ENCODE results near the gene CCSER1.

CCSER1 gene

DNA sequence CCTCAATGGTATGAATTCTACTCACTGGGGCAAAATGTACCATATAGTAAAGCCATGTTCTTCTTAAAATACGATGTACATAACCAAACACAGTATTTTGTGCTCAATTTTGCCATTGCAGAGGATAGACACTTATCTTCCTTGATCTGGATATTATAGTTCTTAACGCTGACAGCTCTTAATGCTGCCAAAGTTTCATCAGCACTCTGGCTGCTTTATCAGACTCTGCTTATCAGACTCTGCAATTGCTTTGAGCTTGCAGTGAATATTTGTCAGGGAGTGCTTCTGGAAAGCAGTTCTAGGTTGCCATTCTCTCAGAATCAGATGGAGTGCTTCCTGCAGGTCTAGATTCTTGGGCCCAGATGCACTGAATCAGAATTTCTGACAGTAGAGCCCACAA, 863.1 kb downstream of the CCSER1 start:
- no peak for DNase-seq

DNA sequence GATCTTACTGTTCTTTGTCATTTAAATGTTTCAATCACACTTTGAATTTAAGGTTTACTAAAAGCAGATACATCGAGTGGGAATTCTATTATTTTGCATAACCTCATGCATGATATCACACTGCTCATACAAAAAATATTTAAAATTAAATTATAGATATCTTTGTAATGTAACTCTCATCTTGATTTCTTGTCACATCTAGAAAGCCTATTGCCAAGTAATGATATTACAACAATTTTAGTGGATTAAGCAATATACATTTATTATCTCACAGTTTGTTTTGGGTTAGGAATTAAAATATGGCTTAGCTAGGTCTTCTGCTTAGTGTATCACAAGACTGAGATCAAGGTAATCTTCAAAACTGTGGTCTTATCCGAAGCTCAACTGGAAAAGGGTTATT, 865.0 kb downstream of the CCSER1 start:
- DNase-seq: no peak

DNA sequence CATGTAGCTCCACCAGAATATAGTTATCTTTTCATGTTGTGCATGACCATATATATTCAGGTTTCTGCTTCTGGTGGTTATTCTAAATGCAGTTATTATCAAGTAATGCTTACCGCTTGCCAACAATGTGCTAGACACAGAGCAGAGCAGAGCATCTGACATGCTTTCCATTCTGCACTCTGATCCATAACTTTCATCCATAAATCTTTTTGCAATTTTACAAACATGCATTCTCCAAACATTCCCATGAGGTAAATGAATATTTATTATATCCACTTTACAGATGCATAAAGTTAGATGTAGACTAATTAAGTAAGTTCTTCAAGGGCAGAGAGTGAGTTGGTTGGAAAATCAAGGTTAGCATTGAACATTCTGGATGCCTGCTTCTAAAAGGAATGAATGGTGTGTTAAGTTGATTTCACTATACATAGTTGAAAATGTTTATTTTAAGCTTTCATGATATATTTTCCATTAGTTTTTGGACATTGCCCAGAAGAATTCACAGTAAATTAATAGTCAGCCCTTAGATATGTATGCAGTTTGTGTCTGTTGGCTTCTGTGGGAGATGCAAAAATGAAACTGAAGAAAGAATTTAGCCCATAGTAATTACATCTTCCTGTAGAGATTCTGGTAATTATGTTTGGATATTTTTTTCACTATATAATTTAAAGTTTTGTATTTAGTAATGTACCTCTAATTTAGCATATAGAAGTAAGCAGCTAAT, 867.8 kb downstream of the CCSER1 start:
- no peak for DNase-seq

DNA sequence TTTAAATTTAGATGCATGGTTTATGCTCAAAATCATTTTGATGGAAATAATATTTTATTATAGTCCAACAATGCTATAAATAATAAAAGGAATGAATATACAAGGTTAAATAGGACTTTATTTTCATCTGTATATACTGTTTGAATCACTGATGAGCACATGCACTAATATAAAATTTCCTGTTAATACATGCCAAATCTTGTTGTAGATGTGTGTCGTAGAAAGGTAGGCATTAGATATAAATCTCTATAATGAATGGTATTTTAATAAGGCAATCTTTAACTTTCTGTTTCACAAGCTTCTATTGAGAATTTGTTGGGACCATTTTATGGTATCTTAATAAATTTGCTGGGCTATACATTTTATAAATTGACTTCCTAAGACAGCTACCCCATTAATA, 868.8 kb downstream of the CCSER1 start:
- no peak for DNase-seq

DNA sequence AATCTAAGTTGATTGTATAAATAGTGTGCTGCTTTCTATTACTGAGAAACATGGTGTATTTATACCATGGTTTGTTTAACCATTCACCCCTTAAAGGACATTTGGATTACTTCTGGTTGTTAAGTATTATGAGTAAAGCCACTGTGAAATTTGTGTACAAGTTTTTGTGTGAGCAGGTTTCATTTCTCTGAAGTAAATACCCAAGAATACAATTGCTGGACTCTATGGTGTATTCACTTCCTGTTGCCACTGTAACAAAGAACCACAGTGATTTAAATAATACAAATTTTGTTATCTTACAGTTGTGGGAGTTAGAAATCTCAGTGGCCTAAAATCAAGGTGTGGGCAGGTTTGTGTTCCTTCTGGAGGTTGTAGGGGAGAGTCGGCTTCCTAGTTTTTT, 869.6 kb downstream of the CCSER1 start:
- no peak for DNase-seq

DNA sequence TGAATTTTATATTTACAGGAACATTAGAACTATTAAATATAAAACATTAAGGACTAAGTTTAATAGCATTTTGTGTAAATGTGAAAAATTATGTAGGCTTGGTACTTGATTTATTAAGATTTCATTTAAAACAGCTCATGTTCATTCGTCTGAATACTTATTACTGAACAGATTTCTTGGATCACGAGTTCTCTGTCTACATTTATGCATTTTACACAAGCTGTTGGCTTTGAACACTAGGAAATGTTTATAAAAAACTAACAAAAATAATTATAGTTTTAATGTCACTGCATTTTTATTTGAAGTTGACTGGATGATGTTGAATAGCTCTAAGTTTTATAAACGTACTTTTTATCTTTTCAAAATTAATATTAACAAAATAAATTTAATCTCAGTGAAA, 888.7 kb downstream of the CCSER1 start:
- DNase-seq: no peak

DNA sequence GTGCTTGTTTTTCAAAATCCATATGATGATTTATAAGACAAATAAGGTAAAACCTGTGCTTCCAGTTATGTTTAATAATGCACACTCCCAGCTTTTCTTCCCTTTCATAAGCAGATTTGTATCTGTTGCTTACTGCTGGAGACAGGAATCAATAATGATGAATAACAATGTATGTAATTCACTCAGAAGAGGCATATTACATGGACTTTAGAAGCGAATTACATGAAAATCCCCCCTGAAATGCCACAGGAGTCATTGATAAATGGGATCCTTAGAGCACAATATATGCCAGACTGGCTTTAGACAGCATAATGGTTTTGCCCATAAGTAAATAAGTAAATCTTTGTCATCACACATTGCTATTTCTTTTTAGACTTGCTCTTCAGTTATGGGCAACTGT, 892.3 kb downstream of the CCSER1 start:
- DNase-seq: no peak

DNA sequence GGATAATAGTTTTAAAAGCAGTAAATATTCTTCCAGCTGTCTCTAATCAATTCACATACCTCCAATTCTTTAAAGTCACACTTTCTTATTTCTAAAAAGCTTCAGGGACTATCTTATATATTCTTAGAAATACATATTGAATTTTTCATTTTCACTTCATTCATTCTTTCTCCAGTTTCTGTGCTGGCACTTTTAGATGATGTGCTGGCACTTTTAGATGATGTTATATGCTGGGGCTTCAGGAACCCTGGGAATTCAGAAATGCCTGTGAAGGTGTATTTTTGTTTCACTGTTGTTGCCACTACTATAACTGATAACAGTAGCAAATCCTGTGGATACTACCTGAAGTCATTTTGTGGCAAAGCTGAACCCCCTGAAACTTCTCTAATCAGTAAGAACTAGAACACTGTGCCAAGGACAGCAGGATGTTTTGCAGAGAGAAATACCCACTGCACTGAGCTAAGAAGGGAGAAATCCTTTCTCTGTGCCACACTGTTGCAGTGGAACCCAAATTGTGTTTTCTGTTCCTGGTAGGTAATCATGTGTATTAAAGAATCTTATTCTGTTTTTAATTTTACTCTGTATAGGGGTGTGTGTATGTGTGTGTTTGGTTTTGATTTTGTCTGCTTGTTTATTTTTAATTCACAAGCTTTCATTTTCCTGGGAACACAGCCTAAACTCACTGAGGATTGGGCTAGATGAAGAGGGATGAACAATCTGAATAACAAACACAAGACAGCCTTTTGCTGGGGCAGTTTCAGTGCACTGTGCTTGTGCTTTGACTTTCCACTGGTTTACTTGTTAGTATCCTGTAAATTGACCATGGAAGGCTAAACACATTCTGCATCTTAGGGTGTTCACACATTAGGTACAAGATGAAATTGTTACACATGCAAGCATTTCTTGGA, 898.3 kb downstream of the CCSER1 start:
- DNase-seq: no peak

DNA sequence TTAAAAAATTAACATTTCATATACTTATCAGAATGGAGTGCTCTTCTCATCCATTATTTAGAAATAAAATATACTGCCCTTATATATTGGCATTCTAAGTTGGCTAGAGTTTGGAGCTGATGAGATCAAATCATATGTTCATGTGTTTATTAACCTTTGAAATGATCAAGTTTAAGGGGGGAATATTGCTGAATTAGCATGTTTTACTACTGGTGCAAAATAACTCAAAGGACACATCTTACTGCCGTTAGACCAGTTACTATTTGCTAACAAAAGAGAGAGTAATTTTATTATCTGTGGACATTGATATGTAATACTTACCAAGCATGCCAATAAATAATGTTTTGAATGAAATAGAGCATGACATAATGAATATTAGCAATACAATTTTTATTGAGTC, 901.0 kb downstream of the CCSER1 start:
- DNase-seq: no peak

DNA sequence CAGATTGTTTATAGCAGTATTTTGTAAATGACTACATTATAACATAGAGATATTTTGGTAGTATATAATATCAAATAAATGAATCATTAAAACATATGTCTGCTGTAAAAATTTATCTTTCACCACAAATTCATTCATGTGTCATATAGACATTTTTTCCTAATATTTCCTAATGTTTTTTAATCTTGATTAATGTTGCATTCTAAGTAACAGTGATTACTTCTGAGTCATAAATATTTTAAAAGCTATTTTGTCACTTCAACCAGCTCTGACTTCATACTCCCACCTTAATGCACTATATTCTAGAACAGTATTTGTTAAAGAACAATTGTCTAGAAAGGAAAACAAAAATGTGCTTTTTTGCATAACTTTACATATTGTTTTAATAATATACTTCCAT, 904.6 kb downstream of the CCSER1 start:
- no peak for DNase-seq

DNA sequence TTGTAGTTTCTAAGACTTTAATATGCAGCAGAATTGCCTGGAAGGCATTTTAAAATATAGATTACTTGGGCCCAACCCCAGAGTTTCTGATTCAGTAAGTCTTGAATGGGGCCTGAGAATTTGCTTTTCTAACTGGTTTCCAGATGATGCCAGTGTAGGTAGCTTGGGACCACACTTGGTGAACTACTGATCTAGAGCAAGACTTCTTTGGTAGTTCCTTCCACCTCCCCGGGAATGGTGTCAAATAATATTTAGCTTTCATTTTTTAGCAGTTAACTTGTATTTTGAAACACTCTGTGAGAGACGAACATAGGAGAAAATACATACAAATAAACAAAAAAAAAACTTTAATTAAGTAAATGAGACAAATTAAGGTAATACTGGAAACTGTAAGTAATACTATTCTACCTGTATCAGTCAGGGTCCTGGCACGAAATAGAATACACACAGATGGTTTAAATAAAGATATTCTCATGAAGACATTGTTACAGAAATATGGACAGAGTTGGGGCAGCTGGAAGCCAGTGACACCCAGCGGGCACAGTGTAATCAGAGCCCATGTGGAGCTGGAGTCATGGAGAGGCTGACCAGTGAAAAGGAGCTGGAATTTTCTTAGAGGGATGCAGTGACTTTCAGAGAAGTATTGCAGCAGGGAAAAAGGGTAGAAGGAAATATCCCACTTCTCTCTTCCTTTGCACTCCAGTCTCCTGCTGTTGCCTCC, 905.7 kb downstream of the CCSER1 start:
- DNase-seq: no peak

DNA sequence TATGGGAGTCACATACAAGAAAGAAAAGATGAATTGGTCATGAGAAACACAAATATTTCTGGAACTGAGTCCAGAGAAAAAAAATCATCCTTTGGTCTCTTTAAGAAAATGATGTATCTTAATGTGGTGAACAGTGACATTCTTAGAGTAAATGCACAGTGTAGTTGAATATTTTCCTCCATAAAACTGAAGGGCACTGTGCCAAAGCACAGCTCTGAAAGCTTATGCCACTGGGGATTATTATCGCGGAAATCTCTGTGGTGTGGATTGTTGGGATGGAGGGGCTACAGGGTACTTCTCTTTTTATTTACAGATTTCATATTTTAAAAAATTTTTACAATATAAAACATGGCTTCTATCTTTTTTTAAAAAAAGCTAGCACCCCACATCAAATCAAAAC, 908.1 kb downstream of the CCSER1 start:
- no peak for DNase-seq

DNA sequence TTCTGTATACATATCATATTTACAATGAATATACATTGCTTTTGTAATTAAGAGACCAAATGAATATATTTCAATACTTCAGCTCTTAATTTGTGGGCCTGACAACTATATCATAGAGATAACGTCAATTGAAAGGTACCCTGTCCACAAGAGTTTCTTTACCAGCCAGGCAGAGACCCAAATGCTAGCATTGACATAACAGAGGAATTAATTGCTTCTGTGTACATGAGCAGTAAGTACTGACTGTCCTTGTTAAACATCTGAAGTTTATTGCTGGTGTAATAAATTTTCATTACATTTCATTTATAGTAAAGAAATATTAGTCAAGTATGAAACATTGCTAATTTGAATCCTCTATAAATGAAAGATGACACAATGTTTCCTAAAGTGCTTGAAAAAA, 910.8 kb downstream of the CCSER1 start:
- no peak for DNase-seq

DNA sequence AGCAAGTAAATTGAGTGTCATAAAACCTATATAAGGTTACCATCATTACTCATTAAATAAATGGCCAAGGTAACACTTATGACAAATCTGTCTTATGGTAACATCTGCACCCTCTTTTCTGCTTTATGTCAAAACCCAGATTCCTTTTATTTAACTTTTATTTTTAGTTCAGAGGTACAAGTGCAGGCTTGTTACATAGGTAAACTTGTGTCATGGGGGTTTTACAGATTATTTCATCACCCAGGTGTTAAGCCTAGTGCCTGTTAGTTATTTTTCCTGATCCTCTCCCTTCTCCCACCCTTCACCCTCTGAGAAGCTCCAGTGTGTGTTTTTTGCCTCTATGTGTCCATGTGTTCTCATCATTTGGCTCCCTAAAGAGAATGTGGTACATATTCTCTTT, 930.7 kb downstream of the CCSER1 start:
- DNase-seq: no peak

DNA sequence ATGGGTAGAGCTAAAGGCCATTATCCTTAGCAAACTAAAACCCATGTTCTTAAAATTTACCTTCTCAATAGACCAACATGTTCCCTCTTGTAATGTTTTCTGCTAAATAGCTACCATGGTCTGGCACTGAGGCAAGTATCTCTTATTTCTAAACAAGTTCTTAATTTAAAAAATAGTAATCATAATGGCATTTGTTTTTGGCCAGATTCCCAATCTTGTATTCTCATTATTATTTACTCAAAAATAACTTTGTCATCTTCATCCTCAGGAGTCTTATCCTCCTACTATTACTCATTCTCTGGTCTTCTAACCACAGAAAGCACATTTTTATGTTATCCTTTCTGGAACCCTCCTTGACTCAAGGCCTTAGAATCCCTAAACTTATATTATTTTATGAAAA, 931.2 kb downstream of the CCSER1 start:
- DNase-seq: no peak

DNA sequence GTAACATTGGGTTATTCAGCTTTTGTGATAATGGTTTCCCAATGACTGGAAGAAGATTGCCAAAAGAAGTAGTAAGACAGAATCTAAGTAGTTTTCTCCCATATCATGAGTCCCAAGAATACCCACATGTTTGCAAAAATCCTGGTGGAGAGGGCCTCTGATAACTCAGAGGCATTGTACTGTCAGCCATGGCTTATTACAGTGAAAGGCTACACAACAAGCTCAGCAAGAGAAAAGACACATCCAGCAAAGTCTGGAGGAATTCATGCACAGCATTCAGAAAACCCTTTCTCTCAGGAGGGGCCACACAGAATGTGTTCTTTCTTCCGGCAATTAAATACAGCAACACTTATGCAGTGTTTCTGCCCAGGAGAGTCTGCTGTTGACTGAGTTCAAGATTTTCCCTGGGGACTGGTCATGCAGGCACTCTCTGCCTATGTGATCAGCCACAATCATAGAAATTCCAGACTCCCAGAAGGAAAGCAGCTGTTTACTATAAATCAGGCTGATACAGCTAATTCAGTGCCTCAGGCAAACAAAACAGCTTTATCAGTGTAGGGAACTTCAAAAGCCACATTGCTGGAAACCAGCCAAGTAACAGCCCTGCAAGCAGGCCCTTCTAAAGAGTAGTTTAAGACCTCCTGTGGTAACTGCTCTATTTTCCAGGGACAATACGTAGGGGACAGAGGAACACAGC, 937.1 kb downstream of the CCSER1 start:
- DNase-seq: peak; percentile 64

DNA sequence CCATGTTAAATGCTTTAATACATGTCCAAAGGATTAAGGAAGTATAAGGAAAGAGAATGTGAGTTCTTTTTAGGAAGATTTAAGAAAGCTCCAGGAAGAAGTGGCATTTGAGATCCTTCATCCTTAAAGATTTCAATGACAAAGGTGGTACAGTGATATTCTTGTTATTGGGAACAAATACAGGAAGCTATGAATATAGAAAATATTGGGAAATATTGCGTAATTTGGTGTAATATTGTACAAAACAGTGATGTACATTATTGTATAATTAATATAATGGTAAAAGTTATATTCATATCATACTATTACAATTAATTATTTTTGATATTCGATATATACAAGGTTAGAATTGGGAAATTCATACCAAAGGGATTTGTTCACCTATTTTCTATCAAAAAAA, 937.9 kb downstream of the CCSER1 start:
- DNase-seq: no peak

DNA sequence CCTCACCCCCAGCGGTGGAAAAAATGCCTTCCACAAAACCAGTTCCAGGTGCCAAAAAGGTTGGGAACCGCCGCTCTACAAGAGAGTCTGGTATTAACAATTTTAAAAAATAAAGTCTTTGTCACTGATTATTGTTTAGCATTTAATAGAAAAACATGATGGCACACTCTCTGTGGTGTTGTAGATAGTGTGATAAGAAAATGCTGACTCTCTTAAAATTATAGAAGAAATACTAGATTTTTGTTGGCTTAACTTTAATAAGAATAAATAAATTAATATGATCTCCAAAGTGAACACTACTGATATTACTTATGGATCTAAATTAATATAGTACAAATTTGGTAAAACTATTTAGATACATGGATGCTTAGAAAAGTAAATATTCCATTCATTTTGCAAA, 943.5 kb downstream of the CCSER1 start:
- no peak for DNase-seq

DNA sequence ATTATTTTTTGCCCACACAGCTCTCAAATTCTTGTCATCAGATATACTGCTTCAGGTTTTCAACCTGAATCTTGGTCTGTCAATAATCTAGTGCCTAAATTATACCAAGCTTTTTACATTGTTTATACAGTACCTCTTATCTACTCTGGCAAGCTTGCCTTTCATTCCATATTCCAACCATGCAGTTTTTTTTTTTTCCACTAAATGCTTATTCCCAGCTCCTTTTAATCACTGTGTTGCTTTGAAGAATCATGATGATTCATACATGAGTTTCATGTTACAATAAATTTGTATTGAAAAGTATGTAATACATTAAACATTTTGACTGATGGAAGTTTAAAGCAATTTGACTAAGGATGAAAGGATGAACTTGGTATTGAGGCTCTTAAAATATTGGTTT, 949.0 kb downstream of the CCSER1 start:
- no peak for DNase-seq

DNA sequence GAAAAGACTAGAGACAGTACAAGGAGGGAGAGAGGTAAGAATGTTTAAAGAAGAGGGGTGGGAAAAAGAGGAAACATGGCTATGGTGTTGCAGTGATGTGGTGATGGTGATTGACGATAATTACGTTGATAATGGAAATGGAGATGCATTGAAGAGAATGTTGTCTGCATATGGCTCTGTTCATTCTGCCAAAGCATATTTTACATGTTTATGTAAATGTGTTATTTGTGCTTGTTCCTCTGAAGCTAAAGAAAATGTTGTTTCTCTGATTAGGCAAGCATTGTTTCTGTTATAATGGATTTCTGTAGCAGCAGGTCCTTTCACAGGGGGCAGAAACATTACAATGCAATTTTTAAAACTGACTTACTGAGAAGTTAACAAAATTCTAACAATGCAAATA, 958.8 kb downstream of the CCSER1 start:
- DNase-seq: no peak

DNA sequence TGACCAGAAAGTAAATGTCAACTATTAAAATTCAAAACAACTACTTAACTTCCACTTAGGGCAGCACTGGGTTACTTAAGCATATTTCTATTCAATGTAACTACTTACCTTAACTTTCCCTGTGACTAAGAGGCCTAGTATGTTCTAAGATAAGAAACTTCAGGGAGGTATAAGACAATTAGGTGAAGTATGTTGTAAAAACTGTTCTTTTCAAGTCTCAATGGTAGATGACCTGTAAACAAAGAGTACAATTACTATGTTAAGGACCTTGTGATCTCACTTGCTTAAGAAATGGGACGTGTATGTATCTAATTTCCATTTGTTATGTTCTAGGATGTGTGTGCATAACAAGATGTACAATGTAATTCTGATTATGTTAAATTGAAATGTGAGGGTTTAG, 960.5 kb downstream of the CCSER1 start:
- DNase-seq: no peak

DNA sequence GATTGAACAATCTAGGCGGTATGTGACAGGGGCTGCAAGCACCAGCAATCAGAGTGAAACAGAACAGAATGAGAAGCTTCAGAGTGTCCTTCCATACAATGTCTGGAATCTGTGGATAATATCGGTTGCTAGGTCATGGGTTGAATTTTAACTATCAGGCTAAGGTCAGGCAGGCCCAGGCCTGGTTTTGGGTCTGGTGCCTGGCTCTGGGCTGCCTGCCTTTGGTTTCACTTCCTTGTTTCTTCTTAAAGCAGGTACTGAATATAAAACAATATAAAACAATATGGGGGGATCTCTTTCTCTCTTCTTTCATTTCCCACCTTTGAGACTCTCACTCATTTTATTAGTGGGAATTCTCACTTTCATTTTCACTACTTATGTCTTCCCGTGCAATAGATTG, 962.0 kb downstream of the CCSER1 start:
- no peak for DNase-seq

DNA sequence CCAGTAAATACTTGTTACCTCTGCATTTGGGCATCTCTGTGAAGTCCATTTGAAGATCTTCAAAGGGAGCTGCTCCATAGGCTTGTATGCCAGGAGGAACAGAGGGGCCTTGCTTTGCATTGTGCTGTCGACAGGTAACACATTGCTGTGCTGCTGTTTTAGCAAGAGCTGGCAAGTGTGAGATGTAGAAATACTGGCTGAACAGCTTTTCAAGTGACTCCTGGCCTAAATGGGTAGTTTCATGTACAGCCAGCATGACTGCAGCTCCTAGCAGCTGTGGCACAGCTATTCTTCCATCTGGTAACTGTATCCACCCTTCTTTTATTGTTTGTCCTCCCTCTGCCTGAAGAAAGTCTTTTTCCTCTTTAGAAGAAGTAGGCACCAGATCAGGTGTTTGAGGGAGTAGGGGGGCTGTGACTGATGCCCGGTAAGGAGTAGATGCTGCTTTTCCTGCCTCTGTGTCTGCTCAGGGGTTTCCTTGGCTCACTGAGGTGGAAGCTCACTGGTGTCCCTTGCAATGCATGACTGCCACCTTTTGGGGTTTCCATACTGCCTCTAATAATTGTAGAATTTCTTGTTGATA, 965.3 kb downstream of the CCSER1 start:
- DNase-seq: no peak
